NCI-H345 treated with DMSO at 0.1 percent for 48 hours (cell line): ENCODE measurements around the gene TTYH3.

Source experiments
- DNase-seq: peaks from one replicate; lab custom pipeline; 2025; ENCODE audit not compliant: unreplicated experiment; lab: John Stamatoyannopoulos, UW

The TTYH3 gene

DNA sequence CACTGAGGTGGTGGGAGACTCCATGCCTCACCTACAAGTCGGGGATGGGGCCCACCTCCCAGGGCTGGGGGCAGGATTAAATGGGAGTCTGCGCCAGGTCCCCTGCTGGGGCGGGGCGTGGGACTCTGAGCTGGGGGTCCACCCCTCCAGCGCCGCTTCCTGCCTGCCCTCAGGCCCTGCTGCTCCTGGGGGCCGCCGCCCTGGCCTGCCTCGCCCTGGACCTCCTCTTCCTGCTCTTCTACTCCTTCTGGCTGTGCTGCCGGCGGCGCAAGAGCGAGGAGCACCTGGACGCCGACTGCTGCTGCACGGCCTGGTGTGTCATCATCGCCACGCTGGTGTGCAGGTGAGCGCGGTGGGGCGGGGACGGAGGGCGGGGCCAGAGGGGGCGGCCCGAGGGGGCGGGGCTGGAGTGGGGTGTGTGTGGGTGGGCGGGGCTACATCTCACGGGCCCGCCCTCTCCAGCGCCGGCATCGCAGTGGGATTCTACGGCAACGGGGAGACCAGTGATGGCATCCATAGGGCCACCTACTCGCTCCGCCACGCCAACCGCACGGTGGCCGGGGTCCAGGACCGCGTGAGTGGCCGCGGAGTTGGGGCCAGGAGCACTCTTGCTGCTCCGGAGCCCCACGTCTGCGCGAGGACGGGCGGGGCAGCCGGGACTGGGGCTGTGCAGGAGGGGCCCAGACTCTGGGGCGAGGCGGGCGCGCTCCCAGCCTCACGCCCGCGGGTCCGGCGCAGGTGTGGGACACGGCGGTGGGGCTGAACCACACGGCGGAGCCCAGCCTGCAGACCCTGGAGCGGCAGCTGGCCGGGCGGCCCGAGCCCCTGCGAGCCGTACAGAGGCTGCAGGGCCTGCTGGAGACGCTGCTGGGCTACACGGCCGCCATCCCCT is 15.1 kb downstream of the TTYH3 start:
- no peak for DNase-seq

DNA sequence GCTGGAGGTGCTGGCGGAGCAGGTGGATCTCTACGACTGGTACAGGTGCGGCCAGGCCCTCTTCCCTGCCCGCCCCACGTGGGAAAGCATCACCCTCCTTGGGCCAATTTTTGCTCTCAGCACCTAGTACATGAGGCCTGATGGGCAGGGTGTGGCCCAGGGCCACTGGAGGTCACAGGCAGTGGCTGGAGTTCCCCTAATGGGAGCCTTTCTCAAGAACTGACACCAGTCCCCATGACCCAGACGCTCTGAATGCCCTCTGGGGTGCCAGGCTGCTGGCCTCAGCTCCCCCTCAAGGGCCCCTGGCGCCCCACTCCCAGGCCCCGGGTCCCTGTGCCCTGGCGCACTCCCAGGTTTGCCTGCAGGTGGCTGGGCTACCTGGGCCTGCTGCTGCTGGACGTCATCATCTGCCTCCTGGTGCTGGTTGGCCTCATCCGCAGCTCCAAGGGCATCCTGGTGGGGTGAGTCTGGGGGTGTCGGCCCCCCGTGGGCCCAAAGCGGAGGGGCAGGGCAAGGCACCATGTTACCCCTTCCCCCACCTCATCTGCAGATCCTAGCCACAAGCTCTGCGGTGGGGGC is 15.9 kb downstream of the TTYH3 start:
- DNase-seq: no peak

DNA sequence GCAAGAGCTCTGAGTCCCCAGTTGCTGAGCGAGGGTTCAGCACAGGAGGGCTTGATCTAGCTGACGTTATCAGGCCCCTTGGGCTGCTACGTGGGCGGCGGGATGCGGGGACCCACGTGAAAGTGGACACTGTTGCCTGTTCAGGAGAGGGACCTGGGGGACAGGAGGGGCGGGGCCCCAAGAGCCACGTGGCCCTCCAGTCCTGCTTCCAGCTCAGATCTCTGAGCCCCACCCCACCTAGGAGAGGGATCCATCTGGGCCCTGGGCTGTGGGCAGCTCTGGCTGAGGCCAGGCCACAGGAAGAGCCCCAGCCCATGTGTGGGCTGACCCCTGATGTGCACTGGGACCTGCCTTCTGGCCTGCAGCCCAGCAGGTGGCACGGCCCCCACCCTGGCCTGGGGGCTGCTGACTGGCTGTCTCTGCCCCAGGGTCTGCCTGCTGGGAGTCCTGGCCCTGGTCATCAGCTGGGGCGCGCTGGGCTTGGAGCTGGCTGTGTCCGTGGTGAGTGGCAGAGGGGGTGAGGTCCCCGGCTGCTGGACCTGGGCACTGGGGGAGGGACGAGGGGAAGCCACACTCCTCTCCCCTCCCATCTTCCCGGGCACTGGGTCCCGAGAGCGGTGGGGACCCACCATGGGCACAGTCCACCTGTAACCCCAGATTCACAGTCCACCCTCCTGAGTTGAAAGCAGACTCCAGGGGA is 17.5 kb downstream of the TTYH3 start:
- DNase-seq: no peak

DNA sequence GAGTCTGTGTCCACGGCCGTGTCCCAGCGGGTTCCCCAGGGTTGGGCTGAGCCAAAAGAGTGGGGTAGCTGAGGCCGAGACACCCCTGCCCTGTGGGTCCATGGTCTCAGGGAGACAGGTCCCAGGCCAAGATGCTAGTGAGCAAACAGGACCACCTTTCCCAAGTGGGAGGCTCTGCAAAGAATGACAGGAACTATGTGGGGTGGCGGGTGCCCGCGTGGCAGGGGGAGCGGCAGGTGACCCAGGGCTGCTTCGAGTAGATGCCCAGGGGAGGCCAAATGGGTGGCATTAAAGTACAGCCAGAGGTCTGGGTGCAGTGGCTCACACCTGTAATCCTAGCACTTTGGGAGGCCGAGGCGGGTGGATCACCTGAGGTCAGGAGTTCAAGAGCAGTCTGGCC is 18.2 kb downstream of the TTYH3 start:
- DNase-seq: no peak

DNA sequence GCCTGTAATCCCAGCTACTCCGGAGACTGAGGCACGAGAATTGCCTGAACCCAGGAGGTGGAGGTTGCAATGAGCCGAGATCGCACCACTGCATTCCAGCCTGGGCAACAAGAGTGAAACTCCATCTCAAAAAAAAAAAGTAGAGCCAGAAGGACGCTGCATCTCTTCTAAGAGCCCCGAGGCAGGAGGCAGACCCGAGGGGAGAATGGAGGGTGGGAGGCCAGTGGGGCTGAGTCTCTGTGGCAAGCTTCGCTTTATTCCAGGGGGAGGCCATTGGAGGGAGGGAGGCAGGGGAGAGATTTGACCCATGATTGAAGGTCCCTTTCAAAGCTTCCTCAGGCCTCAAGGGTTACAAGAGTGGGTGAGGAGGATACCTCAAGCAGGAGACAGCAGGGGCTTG is 18.7 kb downstream of the TTYH3 start:
- DNase-seq: no peak

DNA sequence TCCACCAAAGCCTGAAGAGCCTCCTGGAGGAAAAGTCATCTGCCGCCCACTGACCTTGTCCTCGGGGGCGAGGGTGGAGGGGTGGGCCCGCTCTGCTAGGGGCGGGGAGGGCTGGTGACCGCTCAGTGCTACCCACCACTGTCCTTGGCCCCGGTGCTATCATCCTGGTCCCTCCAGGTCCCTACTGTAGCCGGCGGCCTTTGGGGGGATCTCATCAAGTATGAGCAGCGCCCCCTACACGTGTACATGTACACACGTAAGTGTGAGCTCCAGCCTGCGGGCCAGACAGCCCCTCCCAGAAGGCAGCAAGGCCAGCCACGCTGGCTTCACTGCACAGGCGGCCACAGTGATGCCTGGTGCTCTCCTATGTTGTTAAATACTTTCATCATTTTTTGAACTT is 19.6 kb downstream of the TTYH3 start:
- no peak for DNase-seq

DNA sequence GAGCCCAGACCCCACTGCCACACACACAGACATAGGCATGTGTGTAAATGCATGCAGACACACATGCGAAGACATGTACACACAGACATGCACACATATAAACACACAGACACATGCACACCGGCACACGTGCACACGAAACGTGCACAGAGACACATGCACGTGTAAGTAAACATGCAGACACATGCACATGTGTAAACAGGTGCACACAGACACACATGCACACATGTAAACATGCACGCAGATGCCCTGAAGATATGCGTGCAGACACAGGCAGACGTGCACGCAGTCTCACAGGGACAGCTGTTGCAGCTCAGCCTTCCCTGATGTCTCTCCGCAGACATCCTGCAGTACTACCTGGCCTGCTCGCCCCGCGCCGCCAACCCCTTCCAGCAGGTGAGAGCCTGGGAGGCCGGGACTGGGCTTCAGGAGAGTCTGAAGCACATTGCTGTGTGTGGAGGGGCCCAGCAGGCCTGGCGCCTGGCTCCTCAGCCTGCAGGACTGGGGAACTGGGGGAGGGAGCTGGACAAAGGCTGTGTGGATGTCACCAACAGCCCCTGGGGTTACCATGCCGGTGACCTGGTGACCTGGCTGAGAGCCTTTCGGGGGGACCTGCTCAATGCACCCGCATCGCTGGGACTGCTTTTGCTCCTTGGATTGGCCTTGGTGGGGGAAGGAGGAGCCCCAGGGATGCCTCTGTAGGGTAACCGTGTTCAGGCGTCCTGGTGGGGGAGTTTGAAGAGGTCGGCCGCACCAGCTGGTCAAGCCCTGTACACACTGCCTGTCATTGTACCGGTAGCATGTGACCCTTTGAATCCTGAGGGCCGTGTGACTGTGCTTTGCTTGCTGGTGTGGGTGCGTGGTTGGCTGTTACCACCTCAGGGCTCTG is 20.3 kb downstream of the TTYH3 start:
- DNase-seq: no peak

DNA sequence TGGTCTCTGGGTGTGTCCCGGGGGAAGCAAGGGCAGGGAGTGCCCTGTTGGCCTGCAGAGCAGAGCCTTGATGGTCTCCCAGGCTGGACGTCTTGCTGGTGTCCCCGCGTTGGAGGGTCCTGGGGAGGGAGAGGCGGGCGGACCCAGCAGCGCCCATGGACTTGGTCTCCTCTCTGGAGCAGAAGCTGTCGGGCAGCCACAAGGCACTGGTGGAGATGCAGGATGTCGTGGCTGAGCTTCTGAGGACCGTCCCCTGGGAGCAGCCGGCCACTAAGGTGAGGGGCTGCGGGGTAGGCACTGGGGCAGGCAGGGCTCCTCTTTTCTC is 20.9 kb downstream of the TTYH3 start:
- no peak for DNase-seq

DNA sequence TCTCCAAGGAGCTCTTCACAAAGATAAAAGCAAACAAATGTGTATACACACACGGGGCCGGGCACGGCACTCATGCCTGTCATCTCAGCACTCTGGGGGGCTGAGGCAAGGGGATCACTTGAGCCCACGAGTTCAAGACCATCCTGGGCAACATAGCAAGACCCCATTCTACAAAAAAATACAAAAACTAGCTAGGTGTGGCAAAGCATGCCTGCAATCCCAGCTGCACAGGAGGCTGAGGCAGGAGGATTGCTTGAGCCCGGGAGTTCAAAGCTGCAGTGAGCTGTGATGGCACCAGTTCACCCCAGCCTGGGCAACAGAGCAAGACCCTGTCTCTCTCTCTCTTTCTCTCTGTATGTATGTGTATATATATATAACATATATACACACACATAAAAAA is 22.3 kb downstream of the TTYH3 start:
- peak; percentile 35 for DNase-seq

DNA sequence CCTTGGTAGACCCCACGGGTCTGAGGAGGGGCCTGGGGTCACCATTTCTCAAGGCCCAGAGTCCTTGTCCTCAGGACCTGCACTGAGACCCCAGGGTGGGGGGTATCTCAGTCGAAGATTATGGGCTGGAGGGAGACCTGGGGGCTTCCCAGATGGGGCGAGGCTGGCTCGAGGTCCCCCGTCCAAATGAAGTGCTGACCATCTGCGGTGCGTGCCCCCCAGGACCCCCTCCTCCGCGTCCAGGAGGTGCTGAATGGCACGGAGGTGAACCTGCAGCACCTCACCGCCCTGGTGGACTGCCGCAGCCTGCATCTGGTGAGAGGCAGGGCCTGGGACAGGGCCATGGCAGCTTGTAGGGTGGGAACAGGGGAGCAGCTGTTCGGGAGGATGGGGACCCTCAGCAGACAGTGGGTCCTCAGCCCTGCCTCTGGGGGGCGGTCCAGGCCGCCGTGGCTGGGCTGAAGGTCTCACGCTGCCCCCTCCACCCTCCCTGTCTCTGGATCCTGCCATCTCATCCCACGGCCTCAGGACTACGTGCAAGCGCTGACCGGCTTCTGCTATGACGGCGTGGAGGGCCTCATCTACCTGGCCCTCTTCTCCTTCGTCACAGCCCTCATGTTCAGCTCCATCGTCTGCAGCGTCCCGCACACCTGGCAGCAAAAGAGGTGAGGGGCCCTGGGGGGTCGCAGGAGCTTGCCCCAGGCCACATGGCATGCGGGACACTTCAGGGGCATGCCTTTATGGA is 24.3 kb downstream of the TTYH3 start:
- no peak for DNase-seq

DNA sequence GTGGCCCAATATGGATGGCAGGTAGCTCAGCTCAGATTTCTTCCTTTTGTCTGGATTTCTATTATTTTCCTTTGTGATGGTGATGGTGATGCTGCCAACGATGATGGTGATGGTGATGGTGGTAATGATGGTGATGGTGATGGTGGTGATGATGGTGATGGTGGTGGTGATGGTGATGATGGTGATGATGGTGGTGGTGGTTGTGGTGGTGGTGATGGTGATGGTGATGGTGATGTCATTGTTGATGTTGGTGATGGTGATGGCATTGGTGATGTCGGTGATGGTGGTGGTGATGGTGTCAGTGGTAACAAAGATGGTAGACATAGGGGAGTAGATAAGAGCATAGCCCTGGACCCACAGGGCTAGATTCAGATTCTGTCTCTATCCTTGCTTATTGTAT is 25.4 kb downstream of the TTYH3 start:
- no peak for DNase-seq

DNA sequence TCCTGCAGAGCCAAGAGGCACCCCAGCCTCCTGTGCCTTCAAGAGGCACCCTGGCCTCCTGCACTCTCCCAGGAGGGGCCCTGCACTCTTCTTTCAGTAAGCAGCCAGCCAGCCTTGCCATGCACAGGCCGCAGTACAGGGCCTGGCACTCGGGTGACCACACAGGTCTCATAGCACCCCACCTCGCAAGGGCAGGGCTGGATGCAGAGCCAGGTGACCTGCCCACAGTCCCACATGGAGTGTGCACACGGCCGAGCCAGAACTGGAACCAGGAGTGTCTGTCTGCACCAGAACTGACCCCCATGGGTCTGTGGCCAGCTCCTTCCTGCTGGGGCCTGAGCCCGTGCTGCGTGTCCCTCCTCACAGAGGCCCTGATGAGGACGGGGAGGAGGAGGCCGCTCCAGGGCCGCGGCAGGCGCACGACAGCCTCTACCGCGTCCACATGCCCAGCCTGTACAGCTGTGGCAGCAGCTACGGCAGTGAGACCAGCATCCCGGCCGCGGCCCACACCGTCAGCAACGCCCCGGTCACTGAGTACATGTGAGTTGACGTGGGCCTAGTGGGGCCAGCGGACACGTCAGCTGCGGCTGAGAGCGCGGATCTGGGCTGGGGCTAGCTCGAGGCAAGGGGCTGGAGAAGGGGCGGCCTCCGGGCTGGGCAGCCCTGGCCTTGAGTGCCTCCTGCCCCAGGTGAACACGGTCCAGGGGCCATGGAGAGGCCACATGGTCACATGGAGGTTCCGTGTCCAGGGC is 26.3 kb downstream of the TTYH3 start:
- no peak for DNase-seq

DNA sequence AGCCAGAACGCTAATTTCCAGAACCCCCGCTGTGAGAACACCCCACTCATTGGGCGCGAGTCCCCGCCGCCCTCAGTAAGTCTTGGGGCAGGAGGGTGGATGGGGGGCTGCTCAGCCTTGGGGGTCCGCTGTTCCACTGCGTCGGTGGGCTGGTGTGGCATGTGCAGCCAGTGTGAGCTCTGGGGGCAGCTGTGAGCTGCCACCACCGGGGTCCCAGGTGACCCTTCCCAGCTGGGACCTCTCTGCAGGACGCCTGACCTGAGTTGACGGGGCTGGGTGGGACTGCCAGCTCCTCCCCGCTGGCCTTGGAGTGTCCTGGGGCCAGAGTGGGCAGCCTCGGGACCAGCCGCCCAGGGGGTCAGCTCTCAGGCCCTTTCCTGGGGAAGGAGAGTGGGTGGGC is 27.2 kb downstream of the TTYH3 start:
- no peak for DNase-seq

DNA sequence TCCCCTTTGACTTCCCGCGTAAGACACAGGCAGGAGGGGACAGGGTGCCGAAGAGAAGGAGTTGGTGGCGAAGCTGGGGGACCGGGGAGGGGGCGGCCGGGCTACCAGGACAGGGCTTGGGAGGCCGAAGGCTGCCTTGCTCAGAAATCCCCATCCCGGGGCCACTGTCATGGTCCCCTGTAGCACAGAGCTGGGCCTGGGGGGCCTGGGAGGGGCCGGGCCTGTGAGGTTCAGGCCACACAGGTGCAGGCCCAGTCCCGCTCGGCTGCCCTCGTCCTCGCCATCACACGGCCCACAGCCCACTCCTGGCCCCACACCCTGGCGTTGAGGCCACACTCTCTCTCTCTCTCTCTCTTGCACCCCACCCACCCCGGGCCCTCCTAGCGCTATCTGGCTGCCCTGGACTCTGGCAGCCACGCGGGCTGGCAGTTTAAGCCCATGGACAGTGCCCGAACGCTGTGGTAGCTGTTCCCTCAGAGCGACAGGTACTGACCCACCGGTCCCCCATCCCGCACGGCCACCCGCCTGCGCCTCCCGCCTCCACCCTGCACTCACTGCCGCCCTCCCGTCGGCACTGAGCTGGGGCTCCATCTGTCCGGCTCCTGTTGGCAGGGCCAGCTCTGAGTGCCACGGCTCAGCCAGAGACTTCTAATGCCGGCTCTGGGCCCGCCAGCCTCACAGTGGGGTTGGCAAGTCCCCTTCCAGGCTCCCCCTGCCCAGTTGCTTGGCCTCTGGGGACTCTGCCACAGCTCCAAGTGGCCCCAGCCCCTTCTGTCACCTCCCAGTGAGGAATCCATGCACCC is 28.0 kb downstream of the TTYH3 start:
- no peak for DNase-seq

DNA sequence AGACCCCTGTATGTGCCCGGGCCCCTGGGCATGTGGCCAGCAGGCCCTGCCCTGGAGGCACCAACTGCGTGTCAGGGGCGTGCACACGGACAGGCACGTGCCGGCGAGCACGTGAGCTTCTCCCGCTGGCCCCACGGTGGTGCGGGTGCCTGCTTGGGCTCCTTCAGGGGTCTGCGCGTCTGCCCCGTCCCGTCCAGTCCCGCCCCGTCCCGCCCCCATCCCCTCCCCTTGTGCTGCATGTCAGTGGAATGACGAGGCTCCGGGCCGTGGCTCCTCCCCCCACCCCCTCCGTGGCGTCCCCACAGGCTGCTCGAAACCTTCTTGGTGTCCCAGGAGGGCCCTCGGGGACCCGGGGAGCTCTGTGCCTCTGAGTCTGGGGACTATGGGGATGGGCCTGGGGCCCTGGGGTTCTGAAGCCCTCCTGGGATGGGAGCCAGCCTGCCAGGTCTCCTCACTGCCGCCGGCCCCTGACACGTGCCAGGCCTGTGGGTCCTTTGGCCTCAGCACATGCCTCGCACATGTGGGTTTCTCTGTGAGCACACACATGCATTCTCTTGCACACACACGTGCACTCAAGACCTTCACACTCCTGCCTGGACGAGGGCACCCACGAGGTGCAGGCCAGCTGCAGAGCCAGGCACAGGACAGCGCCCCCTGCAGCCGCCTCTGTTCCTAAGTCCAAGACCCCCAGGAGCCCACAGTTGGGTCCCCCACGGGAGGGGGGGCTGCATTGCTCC is 28.7 kb downstream of the TTYH3 start:
- DNase-seq: no peak

DNA sequence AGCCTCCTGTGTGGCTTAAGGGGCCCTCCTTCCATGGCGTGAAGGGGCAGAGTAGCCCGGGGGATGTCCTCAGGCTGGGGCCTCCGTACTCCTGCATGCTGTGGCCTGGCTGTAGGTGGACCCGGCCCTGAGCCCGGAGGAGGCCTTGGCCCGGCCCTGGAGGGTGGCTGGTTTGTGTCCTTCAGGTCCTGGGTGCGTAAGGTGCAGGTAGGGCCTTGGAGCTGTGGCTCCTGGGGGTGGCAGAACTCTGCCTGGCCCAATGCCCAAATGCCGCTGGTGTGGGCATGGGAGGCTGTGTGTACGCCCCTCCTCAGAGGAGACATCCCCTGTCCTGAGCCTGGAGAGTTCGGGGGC is 29.3 kb downstream of the TTYH3 start:
- DNase-seq: no peak

DNA sequence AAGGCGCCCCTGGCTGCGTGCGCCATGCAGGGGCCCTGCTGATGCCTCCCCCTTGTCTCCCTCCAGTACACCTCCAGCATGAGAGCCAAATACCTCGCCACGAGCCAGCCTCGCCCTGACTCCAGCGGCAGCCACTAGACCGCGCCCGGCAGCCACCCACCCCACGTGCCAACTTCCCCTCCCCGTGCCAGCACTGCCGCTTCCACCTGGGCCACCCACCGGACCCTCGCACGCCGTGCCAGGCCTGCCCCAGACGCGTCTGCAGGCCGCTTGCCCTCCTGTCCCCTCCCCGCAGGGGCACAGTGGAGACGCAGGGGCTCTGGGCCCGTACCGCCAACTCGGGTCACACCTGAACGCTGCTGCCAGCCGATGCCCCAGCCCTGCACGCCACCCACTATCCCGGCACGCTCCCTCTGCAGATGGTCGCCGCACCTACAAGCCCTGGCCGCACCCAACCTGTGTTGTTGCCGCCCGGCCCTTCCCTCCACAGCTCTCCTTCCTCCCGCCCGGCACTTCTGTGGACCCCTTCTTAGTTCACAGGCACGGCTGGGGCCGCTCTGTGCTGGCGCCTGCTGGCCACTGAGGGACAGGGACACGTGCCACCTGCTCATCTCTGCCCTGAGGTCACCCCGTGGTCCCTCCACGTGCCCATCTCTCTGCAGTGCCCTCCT is 30.0 kb downstream of the TTYH3 start:
- DNase-seq: no peak
